Calu3 (cell line): ENCODE measurements around the gene YBEY. TPM values are rescaled to one million over a fixed set of nuclear protein-coding genes. Genes with fewer than 3 reads are reported as not detected.
"Not testable (repeated sequence)": the region's sequence is repeated elsewhere in the genome, so short reads cannot be mapped to it uniquely, and the experiment has no call there.

ENCODE experiments used
- Bru-seq: library from RNA; stranded (reverse); fragments of 400-500 nt; gene quantifications from one replicate; lab custom pipeline; 2021; lab: Mats Ljungman, UMichigan
- BruChase-seq, 2 experiments: library from RNA; stranded (reverse); fragments of 400-500 nt; gene quantifications; one replicate each; lab custom pipeline; 2021; lab: Mats Ljungman, UMichigan
- BruUV-seq: library from RNA; stranded (reverse); fragments of 400-500 nt; replicated peaks from 2 replicates; lab custom pipeline; 2021; lab: Mats Ljungman, UMichigan
- CTCF ChIA-PET: fragments of 300-600 bp; sonication (Branson Sonifier 250); formaldehyde crosslinking; loops from one replicate; lab custom pipeline; 2022; ENCODE audit warnings: antibody characterized with exemption; lab: Charles Lee
- DNase-seq: peaks from one replicate; pipeline ENCODE4 v3.0.0; 2022
- H3K27ac Mint-ChIP-seq: one replicate; pipeline ENCODE4 v1.8.0; 2022; ENCODE audit warnings: mixed read lengths; ENCODE audit not compliant: unreplicated experiment
- H3K27me3 Mint-ChIP-seq: one replicate; pipeline ENCODE4 v1.8.0; 2022; ENCODE audit warnings: mixed read lengths; ENCODE audit not compliant: unreplicated experiment
- H3K36me3 Mint-ChIP-seq: one replicate; pipeline ENCODE4 v1.8.0; 2022; ENCODE audit warnings: mild to moderate bottlenecking, moderate library complexity, mixed read lengths; ENCODE audit not compliant: insufficient read depth, unreplicated experiment
- H3K4me1 Mint-ChIP-seq: one replicate; pipeline ENCODE4 v1.8.0; 2022; ENCODE audit warnings: mild to moderate bottlenecking, low read depth, mixed read lengths; ENCODE audit not compliant: unreplicated experiment
- H3K4me3 Mint-ChIP-seq: one replicate; pipeline ENCODE4 v1.8.0; 2022; ENCODE audit warnings: mild to moderate bottlenecking, low read depth, moderate library complexity, mixed read lengths; ENCODE audit not compliant: unreplicated experiment
- H3K9me3 Mint-ChIP-seq: one replicate; pipeline ENCODE4 v1.8.0; 2022; ENCODE audit warnings: low read depth, mixed read lengths; ENCODE audit not compliant: unreplicated experiment
- CTCF ChIP-seq: fragments of 200-600 bp; IDR thresholded peaks from one replicate; pipeline ENCODE4 v1.8.0; 2022; ENCODE audit warnings: antibody characterized with exemption; ENCODE audit not compliant: unreplicated experiment
- intact Hi-C: fragments of 100-400 bp; cut with micrococcal nuclease; formaldehyde crosslinking; loops from one replicate; pipeline ENCODE4 v1.10.0; 2022; ENCODE audit not compliant: unreplicated experiment
- long read RNA-seq: library from polyadenylated mRNA; stranded (forward); transcript quantifications from one replicate; pipeline ENCODE4 v2.0.0, GENCODE V29; 2022
- total RNA-seq: library from RNA; stranded (reverse); gene quantifications from 2 replicates; pipeline ENCODE4 v1.2.3, GENCODE V29; 2022

The YBEY gene
- total RNA-seq (10.4 and 11.3 TPM in 2 replicates), Bru-seq, nascent RNA (percentile 49 among the genes with signal in this experiment), BruChase-seq, experiment 1, labeled RNA remaining after a 6-hour chase (percentile 57 among the genes with signal in this experiment), BruChase-seq, experiment 2, labeled RNA remaining after a 2-hour chase (percentile 53 among the genes with signal in this experiment)
- long read RNA-seq, transcript YBEY-206 (5 exons, 744 nt), result major isoform, 10 of 19 reads
- long read RNA-seq, partial matches to known transcripts, result 3 of 19 reads
- long read RNA-seq, other reads (novel, unspliced or antisense), result 1 of 19 reads

DNA sequence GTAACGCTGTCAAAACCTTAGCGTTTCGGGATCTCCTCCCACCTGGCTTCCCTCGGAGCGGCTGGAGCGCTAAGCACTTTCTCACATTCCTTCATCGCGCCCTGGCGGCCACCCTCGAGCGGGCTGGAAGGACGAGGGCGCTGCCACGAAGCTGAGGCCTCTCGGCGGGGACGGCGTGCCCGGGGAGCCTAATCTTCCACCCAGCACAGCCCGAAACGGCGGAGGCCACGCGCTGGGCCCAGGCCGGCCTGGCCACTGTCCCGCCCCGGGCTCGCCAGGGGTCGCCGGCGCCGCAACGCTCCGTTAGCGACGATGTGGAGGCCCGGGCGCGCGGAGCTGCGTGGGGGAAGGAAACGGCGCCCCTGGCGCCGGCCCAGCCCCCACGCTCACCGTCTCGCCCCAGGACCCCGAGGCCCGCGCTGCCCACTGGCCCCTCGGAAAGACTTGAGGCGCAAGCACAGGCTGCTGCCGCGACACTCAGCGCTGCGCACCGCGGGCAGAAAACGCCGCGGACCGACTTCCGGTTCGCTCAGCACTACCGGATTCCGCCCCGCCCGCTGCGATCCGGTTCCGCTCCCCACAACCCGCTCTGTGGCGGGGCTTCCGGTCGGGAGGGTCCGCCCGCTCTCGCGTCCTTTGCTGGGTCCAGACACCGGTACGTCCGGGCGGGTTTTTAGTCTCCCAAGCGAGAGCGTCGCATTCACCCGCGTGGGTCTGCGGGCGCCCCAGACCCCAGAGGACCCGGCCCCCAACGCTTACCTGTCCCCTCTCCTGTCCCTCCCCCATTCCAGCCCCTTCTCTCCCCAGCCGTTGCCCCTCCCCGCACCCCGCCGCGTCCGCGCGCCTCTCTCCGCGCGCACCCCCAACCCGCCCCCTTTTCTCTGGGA is at the start of gene YBEY:
YBEY (plus strand) TSS at position 582 of the 887 bp plus-strand sequence. CDS start 572 bp downstream, outside the sequence.
- Mint-ChIP-seq H3K4me3 (peak within 1 kb of the TSS; percentile 84), H3K36me3 (peaks cover 23% of the 10 kb centered on the region), H3K27ac (peak within 1 kb of the TSS; percentile 88), H3K9me3 (no peaks in the 10 kb centered on the region), H3K4me1 (peaks cover 8% of the 10 kb centered on the region), H3K27me3 (no peaks in the 10 kb centered on the region)
- CTCF ChIA-PET, result interaction anchor here (1.1 to 1.2 kb wide), 2 partner anchors 25 to 143 kb away, joined by 4 read pairs; no protein-coding TSS in a partner anchor
- no peak for TF ChIP-seq CTCF
- DNase-seq, result peak; percentile 87
- intact Hi-C loops, result no loop called here
- no TSS peak for BruUV-seq

- TF ChIP-seq CTCF, result no peak
- no peaks in the 10 kb centered on the region for H3K9me3 Mint-ChIP-seq
- H3K36me3 Mint-ChIP-seq, result peaks cover 17% of the 10 kb centered on the region
- BruUV-seq, result no TSS peak
- no peaks in the 10 kb centered on the region for H3K4me1 Mint-ChIP-seq
- no peak overlapping the region for H3K4me3 Mint-ChIP-seq
- no peak for DNase-seq
- intact Hi-C loops, result no loop called here
- CTCF ChIA-PET, result no interaction called here
- no peaks in the 10 kb centered on the region for H3K27me3 Mint-ChIP-seq
- H3K27ac Mint-ChIP-seq, result no peak overlapping the region
These were observed 48.7 kb upstream of the YBEY start for GRCh38 chr21:46237474-46237873.

DNA sequence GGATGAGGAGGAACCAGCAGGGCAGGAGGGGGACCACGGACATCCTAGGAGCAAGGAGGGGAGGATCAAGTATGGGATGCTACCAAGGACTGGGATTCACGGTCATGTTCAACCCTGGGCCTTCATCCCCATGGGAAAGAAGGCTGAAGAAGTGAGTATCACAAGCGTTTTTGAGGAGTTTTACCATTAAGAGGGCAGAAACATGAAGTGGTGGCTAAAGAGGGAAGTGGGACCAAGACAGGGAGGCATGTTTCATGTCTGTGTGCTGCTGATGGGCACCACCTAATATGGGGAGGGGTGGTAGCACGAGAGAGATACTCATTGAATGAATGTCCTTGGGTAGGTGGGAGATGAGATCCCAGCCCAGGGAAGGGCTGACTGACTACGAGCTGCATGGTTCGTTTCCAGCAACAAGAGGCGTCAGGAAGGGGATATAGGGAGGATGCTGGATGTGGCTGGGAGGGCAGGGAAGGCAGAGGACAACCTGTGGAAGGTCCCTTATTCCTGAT is 46.3 kb upstream of the YBEY start:
- no peak for TF ChIP-seq CTCF
- DNase-seq, result no peak
- H3K9me3 Mint-ChIP-seq, result no peaks in the 10 kb centered on the region
- no peak overlapping the region for H3K27ac Mint-ChIP-seq
- intact Hi-C loops, result no loop called here
- H3K4me3 Mint-ChIP-seq, result no peak overlapping the region
- CTCF ChIA-PET, result no interaction called here
- H3K4me1 Mint-ChIP-seq, result no peaks in the 10 kb centered on the region
- no TSS peak for BruUV-seq
- peaks cover 25% of the 10 kb centered on the region for H3K36me3 Mint-ChIP-seq
- H3K27me3 Mint-ChIP-seq, result no peaks in the 10 kb centered on the region

GRCh38 chr21:46241577-46241976 is 44.6 kb upstream of the YBEY start:
- DNase-seq, H3K4me3 Mint-ChIP-seq, H3K27ac Mint-ChIP-seq, H3K9me3 Mint-ChIP-seq, H3K27me3 Mint-ChIP-seq, H3K4me1 Mint-ChIP-seq, BruUV-seq, intact Hi-C loops: not testable (repeated sequence)
- H3K36me3 Mint-ChIP-seq, result peaks cover 36% of the 10 kb centered on the region
- CTCF ChIA-PET, result interaction anchor here (0.5 kb wide), 1 partner anchor 48 kb away, joined by 3 read pairs; no protein-coding TSS in a partner anchor
